Measurements from ENCODE around the gene DPP6. TPM values are rescaled to one million over a fixed set of nuclear protein-coding genes. Genes with fewer than 3 reads are reported as not detected.

Gene DPP6
- total and polyA plus RNA-seq, 2 experiments from 2014 or later = not detected

- peaks cover 6% of the 10 kb centered on the region for H3K36me3 Mint-ChIP-seq (ENCODE audit: low read depth)
- no peaks in the 10 kb centered on the region for H3K9me2 ChIP-seq (ENCODE audit: insufficient read depth)
- no peaks in the 10 kb centered on the region for H3K27me3 ChIP-seq (ENCODE audit: insufficient read depth)
- H3K27ac ChIP-seq (ENCODE audit: low read depth) = no peak overlapping the region
- peaks cover 6% of the 10 kb centered on the region for H3K36me3 ChIP-seq (ENCODE audit: insufficient read depth)
- no peaks in the 10 kb centered on the region for H3K4me1 ChIP-seq (ENCODE audit: insufficient read depth)
- peaks cover 19% of the 10 kb centered on the region for H3K4me1 Mint-ChIP-seq
- H3K27me3 Mint-ChIP-seq (ENCODE audit: insufficient read depth, low read depth, poor library complexity) = peaks cover 4% of the 10 kb centered on the region
- H3K4me2 ChIP-seq = no peak overlapping the region
- H3K4me3 Mint-ChIP-seq = no peak overlapping the region
- H3K79me2 ChIP-seq (replicated peaks; ENCODE audit: insufficient read depth) = no peaks in the 10 kb centered on the region
- DNase-seq (ENCODE audit: low spot score) (no peak), ATAC-seq (no peak)
- H4K20me1 ChIP-seq (replicated peaks; ENCODE audit: insufficient read depth) = no peaks in the 10 kb centered on the region
- H3K9me3 Mint-ChIP-seq = peaks cover 10% of the 10 kb centered on the region; the same call in 2 of the 3 replicates
- H2AFZ ChIP-seq = no peak overlapping the region
- H3F3A ChIP-seq (replicated peaks; ENCODE audit: low read depth) = no peaks in the 10 kb centered on the region
- H3K4me3 ChIP-seq = no peak overlapping the region
- TF ChIP-seq, protein P1, sequence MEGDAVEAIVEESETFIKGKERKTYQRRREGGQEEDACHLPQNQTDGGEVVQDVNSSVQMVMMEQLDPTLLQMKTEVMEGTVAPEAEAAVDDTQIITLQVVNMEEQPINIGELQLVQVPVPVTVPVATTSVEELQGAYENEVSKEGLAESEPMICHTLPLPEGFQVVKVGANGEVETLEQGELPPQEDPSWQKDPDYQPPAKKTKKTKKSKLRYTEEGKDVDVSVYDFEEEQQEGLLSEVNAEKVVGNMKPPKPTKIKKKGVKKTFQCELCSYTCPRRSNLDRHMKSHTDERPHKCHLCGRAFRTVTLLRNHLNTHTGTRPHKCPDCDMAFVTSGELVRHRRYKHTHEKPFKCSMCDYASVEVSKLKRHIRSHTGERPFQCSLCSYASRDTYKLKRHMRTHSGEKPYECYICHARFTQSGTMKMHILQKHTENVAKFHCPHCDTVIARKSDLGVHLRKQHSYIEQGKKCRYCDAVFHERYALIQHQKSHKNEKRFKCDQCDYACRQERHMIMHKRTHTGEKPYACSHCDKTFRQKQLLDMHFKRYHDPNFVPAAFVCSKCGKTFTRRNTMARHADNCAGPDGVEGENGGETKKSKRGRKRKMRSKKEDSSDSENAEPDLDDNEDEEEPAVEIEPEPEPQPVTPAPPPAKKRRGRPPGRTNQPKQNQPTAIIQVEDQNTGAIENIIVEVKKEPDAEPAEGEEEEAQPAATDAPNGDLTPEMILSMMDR (conservative IDR thresholded peaks at IDR 0.05; ENCODE audit: low read depth in 2 of 2) = no peak
- TF ChIP-seq POLR2AphosphoS5 (IDR thresholded peaks at IDR 0.05; ENCODE audit: low read depth) = no peak
- no peak for TF ChIP-seq ETS1 (IDR thresholded peaks at IDR 0.05)
- no peak for TF ChIP-seq EZH2 (IDR thresholded peaks at IDR 0.05; ENCODE audit: low read depth, unreplicated experiment)
- TF ChIP-seq REST (IDR thresholded peaks at IDR 0.05; ENCODE audit: unreplicated experiment) = no peak
- no peak for TF ChIP-seq ZNF331 (CRISPR knock-in tag; IDR thresholded peaks at IDR 0.05; ENCODE audit: low read depth)
- no peak overlapping the region for H3K27ac Mint-ChIP-seq
Observed at GRCh38 chr7:154633641-154634040, 581.4 kb downstream of the DPP6 start.

DNA sequence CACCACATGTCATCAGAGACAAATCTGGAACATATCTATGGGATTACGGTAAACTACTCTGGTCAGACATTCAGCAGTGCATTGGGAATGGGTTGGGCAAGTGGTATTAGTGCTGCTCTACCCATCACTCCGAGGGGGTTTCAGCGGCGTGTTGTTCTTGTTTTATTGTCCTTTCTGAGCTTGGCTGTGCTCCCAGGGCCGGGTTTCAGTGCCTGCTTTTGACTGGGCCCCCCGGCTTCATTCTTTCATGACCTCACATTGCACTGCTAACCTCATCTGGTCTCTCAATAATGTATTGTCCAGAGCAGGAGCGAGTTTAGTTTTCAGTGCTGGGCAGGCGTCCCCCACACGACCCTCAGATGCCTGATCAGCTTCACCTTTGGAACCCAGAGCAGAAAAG is 586.1 kb downstream of the DPP6 start:
- peaks cover 22% of the 10 kb centered on the region for H3K4me1 Mint-ChIP-seq
- Histone ChIP-seq H3K79me2 (replicated peaks; ENCODE audit: insufficient read depth) (no peaks in the 10 kb centered on the region), H3K27ac (ENCODE audit: low read depth) (no peak overlapping the region), H3K4me3 (no peak overlapping the region), H2AFZ (no peak overlapping the region), H4K20me1 (replicated peaks; ENCODE audit: insufficient read depth) (no peaks in the 10 kb centered on the region), H3K36me3 (ENCODE audit: insufficient read depth) (peaks cover 6% of the 10 kb centered on the region; the same call in 1 of the 2 replicates), H3F3A (replicated peaks; ENCODE audit: low read depth) (no peaks in the 10 kb centered on the region), H3K27me3 (ENCODE audit: insufficient read depth) (no peaks in the 10 kb centered on the region), H3K9me2 (ENCODE audit: insufficient read depth) (no peaks in the 10 kb centered on the region), H3K4me1 (ENCODE audit: insufficient read depth) (no peaks in the 10 kb centered on the region), H3K4me2 (no peak overlapping the region)
- no peak for TF ChIP-seq NANOG (IDR thresholded peaks at IDR 0.05; ENCODE audit: borderline replicate concordance)
- peaks cover 10% of the 10 kb centered on the region; the same call in 2 of the 3 replicates for H3K9me3 Mint-ChIP-seq
- peaks cover 6% of the 10 kb centered on the region for H3K36me3 Mint-ChIP-seq (ENCODE audit: low read depth)
- DNase-seq (ENCODE audit: low spot score) (no peak), ATAC-seq (no peak)
- H3K4me3 Mint-ChIP-seq = no peak overlapping the region
- no peak overlapping the region for H3K27ac Mint-ChIP-seq
- H3K27me3 Mint-ChIP-seq (ENCODE audit: insufficient read depth, low read depth, poor library complexity) = peaks cover 4% of the 10 kb centered on the region
